Measurements from ENCODE around the gene UPP1. TPM values are rescaled to one million over a fixed set of nuclear protein-coding genes. Genes with fewer than 3 reads are reported as not detected.

Gene UPP1
- total RNA-seq, 1 donor from 2014 or later, result 21.1 TPM

DNA sequence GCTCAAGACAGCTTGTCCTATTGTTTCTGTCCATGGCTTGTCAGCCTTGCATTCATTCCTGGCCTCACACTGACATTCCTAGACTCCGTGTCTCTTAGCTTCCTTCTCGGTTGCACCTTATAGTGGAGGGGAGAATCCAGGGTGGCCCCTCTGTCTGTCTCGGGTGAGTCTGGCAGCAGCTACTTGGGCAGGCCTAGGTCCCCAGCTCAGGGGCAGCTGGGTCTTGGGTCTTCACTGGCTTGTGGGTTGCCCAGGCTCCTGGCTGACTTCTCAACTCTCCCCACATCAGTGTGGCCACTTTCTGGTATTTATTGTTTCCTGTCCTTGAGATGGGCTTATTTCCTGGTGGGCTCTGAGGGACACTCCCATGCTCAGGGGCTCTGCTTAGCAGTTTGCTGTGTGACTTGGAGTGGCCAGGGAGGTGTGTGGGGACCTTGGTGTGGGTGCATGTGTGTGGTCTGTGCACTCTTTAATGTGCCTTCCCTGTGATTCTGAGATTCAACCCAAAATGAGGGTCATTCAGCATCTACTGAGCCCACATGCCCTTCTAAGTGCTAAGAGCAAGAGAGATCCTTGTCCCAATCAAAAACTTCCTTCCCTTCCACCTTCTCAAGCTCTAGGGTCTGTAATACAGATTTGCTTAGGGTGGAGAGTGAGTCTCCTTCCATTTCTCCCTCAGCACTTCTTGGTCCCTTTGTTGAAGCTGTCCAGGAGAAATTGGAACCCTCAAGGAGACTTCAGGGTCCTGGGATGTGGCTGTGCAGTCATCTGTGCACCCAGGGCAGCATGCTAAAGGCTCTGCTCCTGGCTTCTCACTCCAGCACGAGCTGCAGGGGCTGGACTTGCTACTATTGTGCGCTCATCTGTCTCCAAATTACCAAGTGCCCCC is 20.1 kb downstream of the UPP1 start:
- TF ChIP-seq, protein P1, sequence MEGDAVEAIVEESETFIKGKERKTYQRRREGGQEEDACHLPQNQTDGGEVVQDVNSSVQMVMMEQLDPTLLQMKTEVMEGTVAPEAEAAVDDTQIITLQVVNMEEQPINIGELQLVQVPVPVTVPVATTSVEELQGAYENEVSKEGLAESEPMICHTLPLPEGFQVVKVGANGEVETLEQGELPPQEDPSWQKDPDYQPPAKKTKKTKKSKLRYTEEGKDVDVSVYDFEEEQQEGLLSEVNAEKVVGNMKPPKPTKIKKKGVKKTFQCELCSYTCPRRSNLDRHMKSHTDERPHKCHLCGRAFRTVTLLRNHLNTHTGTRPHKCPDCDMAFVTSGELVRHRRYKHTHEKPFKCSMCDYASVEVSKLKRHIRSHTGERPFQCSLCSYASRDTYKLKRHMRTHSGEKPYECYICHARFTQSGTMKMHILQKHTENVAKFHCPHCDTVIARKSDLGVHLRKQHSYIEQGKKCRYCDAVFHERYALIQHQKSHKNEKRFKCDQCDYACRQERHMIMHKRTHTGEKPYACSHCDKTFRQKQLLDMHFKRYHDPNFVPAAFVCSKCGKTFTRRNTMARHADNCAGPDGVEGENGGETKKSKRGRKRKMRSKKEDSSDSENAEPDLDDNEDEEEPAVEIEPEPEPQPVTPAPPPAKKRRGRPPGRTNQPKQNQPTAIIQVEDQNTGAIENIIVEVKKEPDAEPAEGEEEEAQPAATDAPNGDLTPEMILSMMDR (IDR thresholded peaks at IDR 0.05), result no peak
- no peaks in the 10 kb centered on the region for H3K4me1 ChIP-seq
- peaks cover 39 to 40% of the 10 kb centered on the region in 2 donors for H3K36me3 ChIP-seq
- H3K27ac ChIP-seq, result no peak overlapping the region
- H3K27me3 ChIP-seq, result no peaks in the 10 kb centered on the region
- intact Hi-C loops (cut with DNase I), result no loop called here
- H3K9me3 ChIP-seq, result no peaks in the 10 kb centered on the region
- DNase-seq (ENCODE audit: low spot score in 2 of 2), result peak in 1 of 2 donors; percentile 42
- H3K4me3 ChIP-seq, result no peak overlapping the region

- Histone ChIP-seq H3K4me3 (no peak overlapping the region), H3K27me3 (no peaks in the 10 kb centered on the region), H3K27ac (no peak overlapping the region), H3K9me3 (no peaks in the 10 kb centered on the region), H3K4me1 (no peaks in the 10 kb centered on the region), H3K36me3 (peaks cover 30 to 33% of the 10 kb centered on the region in 2 donors)
- DNase-seq (ENCODE audit: low spot score in 2 of 2), result peak in 1 of 2 donors; percentile 86
- intact Hi-C loops (cut with DNase I), result loop anchor here (1.0 kb wide), 3 partner anchors 75 to 165 kb away; partner anchors contain the start of gene C7orf57
- TF ChIP-seq, protein P1 (IDR thresholded peaks at IDR 0.05), result peak; percentile 87 to 99 (median 98)
Observed at GRCh38 chr7:48109848-48110663, 21.0 kb downstream of the UPP1 start.

GRCh38 chr7:48110868-48111267 is 21.8 kb downstream of the UPP1 start:
- peaks cover 27% of the 10 kb centered on the region in 2 donors for H3K36me3 ChIP-seq
- H3K4me1 ChIP-seq, result no peaks in the 10 kb centered on the region
- intact Hi-C loops (cut with DNase I), result loop anchor here (1.0 kb wide), 3 partner anchors 76 to 166 kb away; partner anchors contain the start of gene C7orf57
- H3K9me3 ChIP-seq, result no peaks in the 10 kb centered on the region
- TF ChIP-seq, protein P1 (IDR thresholded peaks at IDR 0.05), result no peak
- no peak overlapping the region for H3K27ac ChIP-seq
- no peaks in the 10 kb centered on the region for H3K27me3 ChIP-seq
- no peak for DNase-seq (ENCODE audit: low spot score in 2 of 2)
- H3K4me3 ChIP-seq, result no peak overlapping the region

DNA sequence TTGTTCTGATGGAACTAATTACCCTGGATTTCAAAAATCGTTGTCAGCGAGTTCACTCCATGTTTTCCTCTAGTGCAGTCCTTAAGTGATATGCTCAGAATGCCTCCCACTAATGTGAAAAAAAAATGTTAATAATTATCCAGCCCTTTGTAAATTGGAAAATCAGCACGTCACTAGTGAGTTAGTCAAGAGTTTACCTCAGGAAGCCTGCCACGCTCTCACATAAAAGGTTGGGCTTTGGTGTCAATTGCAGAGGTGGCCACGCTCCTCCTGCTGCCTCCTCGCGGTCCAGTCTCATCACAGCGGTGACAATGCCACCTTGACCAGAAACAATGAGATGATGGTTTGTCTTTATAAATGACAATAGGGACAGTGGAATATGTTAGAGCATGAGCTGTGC is 22.5 kb downstream of the UPP1 start:
- Histone ChIP-seq H3K36me3 (peaks cover 23 to 27% of the 10 kb centered on the region in 2 donors), H3K27ac (no peak overlapping the region), H3K4me3 (no peak overlapping the region), H3K27me3 (no peaks in the 10 kb centered on the region), H3K9me3 (no peaks in the 10 kb centered on the region), H3K4me1 (no peaks in the 10 kb centered on the region)
- TF ChIP-seq, protein P1 (IDR thresholded peaks at IDR 0.05), result no peak
- intact Hi-C loops (cut with DNase I), result no loop called here
- no peak for DNase-seq (ENCODE audit: low spot score in 2 of 2)

DNA sequence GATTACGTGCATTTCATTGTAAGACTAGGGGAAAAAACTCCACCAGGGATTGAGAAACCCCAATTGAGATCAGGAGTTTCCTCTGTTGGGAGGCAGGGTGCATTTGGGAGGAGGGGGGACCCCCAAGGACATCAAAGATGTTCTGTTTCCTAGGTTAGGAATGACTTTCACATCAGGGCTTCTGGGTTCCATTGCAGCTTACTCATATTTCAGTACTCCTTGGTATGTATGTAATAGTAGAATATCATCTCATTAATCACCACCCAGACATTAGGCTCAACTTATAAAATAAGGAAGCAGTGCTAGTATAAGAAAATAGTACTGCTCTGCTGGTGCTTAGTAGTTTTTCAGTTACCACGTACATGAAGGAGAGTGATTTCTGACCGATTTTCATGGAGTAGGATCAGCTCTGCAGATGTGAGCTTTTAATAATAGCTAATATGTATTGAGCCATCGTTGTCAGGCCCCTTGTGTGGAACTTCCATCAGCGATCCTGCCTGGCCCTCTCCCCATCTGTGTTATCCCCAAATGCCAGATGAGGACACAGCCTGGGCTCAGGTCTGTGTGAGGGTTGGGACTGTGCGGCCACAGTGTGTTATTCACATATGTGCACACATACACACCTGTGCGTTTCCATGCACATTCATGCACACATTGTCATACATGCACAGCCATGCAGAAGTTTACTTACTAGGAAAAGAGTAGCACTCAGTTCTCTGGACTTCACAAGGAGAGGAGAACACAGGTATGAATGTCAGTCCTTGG is 23.5 kb downstream of the UPP1 start:
- TF ChIP-seq, protein P1 (IDR thresholded peaks at IDR 0.05), result no peak
- Histone ChIP-seq H3K27me3 (no peaks in the 10 kb centered on the region), H3K4me3 (no peak overlapping the region), H3K9me3 (no peaks in the 10 kb centered on the region), H3K4me1 (no peaks in the 10 kb centered on the region), H3K27ac (no peak overlapping the region), H3K36me3 (peaks cover 13 to 17% of the 10 kb centered on the region in 2 donors)
- intact Hi-C loops (cut with DNase I), result no loop called here
- DNase-seq (ENCODE audit: low spot score in 2 of 2), result no peak

Measured in ascending aorta (tissue), 2 donors.